H1 (cell line): ENCODE data around the gene VARS2. TPM values are rescaled to one million over a fixed set of nuclear protein-coding genes. Genes with fewer than 3 reads are reported as not detected.

Experiments
- CTCF ChIA-PET: fragments of 300-600 bp; sonication (Branson Sonifier 250); formaldehyde crosslinking; loops from one replicate; lab custom pipeline; 2021; ENCODE audit not compliant: partially characterized antibody; lab: Charles Lee
- POLR2A ChIA-PET: fragments of 300-600 bp; sonication (Branson Sonifier 250); formaldehyde crosslinking; loops from one replicate; lab custom pipeline; 2021; ENCODE audit warnings: inconsistent platforms; ENCODE audit not compliant: partially characterized antibody; lab: Charles Lee
- DNase-seq, 2 experiments: peaks; one replicate each; pipeline versions ENCODE4 v3.0.0 to v3.0.0-alpha.2; 2010 to 2022; ENCODE audit warnings: low spot score in 2 of 2, low read depth in 1 of 2, mixed read lengths in 1 of 2
- FAIRE-seq: peaks from 2 replicates; lab custom pipeline; 2011; peaks lifted over from hg19 to GRCh38; lab: Jason Lieb, UNC
- H2AFZ ChIP-seq: 2 replicates; pipeline ENCODE4 v1.8.1; 2012; ENCODE audit warnings: low read length, inconsistent platforms
- H2AK5ac ChIP-seq: 2 replicates; pipeline ENCODE4 v1.6.1; 2013; ENCODE audit warnings: low read depth, low read length
- H2BK120ac ChIP-seq: replicated peaks from 2 replicates; pipeline ENCODE3; 2013; ENCODE audit warnings: low read depth, low read length, inconsistent platforms
- H2BK12ac ChIP-seq: 2 replicates; pipeline ENCODE4 v1.6.1; 2013; ENCODE audit warnings: low read depth, low read length
- H2BK15ac ChIP-seq: 2 replicates; pipeline ENCODE4 v1.6.1; 2013; ENCODE audit warnings: low read length
- H2BK20ac ChIP-seq: 2 replicates; pipeline ENCODE4 v1.6.1; 2013; ENCODE audit warnings: low read length
- H2BK5ac ChIP-seq: 2 replicates; pipeline ENCODE4 v1.6.1; 2013; ENCODE audit warnings: low read depth, low read length
- H3K14ac ChIP-seq: 2 replicates; pipeline ENCODE4 v1.6.1; 2013; ENCODE audit warnings: inconsistent platforms; ENCODE audit not compliant: insufficient read length
- H3K18ac ChIP-seq: 2 replicates; pipeline ENCODE4 v1.6.1; 2013; ENCODE audit warnings: low read length; ENCODE audit errors: extremely low read depth
- H3K23ac ChIP-seq: 2 replicates; pipeline ENCODE4 v1.6.1; 2013; ENCODE audit warnings: inconsistent platforms; ENCODE audit not compliant: insufficient read length
- H3K23me2 ChIP-seq: 2 replicates; pipeline ENCODE4 v1.6.1; 2013; ENCODE audit warnings: low read depth, low read length
- H3K27ac ChIP-seq: 2 replicates; pipeline ENCODE4 v1.6.1; 2011; ENCODE audit warnings: low read depth, low read length, inconsistent platforms
- H3K27me3 ChIP-seq, 4 experiments: replicated peaks in 1 of 4; 1 replicate in 1 of 4; 2 replicates in 3 of 4; pipeline versions ENCODE4 v1.6.1 to v1.8.1; 2011 to 2013; ENCODE audit warnings: low read length in 3 of 4, mild to moderate bottlenecking in 3 of 4, inconsistent platforms in 2 of 4, mixed read lengths in 2 of 4, moderate library complexity in 1 of 4; ENCODE audit not compliant: control insufficient read depth in 3 of 4, insufficient read depth in 3 of 4; ENCODE audit errors: extremely low read depth in 1 of 4
- H3K36me3 ChIP-seq, 4 experiments: 2 replicates each; pipeline versions ENCODE4 v1.6.1 to v1.8.1; 2011 to 2013; ENCODE audit warnings: mild to moderate bottlenecking in 4 of 4, low read length in 3 of 4, moderate library complexity in 2 of 4, control low read depth in 1 of 4, inconsistent platforms in 1 of 4; ENCODE audit not compliant: insufficient read depth in 4 of 4, control insufficient read depth in 2 of 4
- H3K4ac ChIP-seq: replicated peaks from 2 replicates; pipeline ENCODE3; 2013; ENCODE audit warnings: low read length, low read depth, mixed read lengths, inconsistent platforms; ENCODE audit not compliant: insufficient read length
- H3K4me1 ChIP-seq, 4 experiments: replicated peaks in 1 of 4; 1 replicate in 1 of 4; 2 replicates in 3 of 4; pipeline versions ENCODE4 v1.6.1 to v1.8.1; 2011 to 2013; ENCODE audit warnings: low read length in 3 of 4, inconsistent platforms in 2 of 4, mixed read lengths in 1 of 4; ENCODE audit not compliant: insufficient read depth in 4 of 4, control insufficient read depth in 3 of 4
- H3K4me2 ChIP-seq, 2 experiments: 2 replicates each; pipeline versions ENCODE4 v1.6.1 to v1.8.1; 2011 to 2013; ENCODE audit warnings: low read depth in 2 of 2, low read length in 2 of 2, control low read depth in 1 of 2, inconsistent platforms in 1 of 2, mild to moderate bottlenecking in 1 of 2; ENCODE audit not compliant: insufficient read depth in 1 of 2
- H3K4me3 ChIP-seq, 4 experiments: fragments of 200-600, 300-600 bp in 1 of 4; sonication (generic), shearing (Covaris generic), sonication (Bioruptor Twin) in 1 of 4; 2 replicates each; pipeline versions ENCODE4 v1.5.1 to v1.8.1; 2011 to 2016; ENCODE audit warnings: low read length in 4 of 4, low read depth in 3 of 4, control low read depth in 2 of 4, inconsistent platforms in 2 of 4, mild to moderate bottlenecking in 2 of 4, mixed read lengths in 1 of 4, moderate library complexity in 1 of 4; ENCODE audit not compliant: insufficient read depth in 2 of 4; ENCODE audit errors: extremely low read depth in 1 of 4
- H3K56ac ChIP-seq: replicated peaks from 2 replicates; pipeline ENCODE3; 2013; ENCODE audit warnings: low read depth, mild to moderate bottlenecking, mixed read lengths, low read length, inconsistent platforms; ENCODE audit not compliant: insufficient read length
- H3K79me1 ChIP-seq: 2 replicates; pipeline ENCODE4 v1.6.1; 2013; ENCODE audit warnings: low read depth, low read length, control low read depth
- H3K79me2 ChIP-seq, 2 experiments: 2 replicates each; pipeline versions ENCODE4 v1.6.1 to v1.8.1; 2012 to 2013; ENCODE audit warnings: low read length in 2 of 2, mild to moderate bottlenecking in 2 of 2, inconsistent platforms in 1 of 2; ENCODE audit not compliant: insufficient read depth in 2 of 2, control insufficient read depth in 1 of 2
- H3K9ac ChIP-seq, 4 experiments: replicated peaks in 1 of 4; 1 replicate in 1 of 4; 2 replicates in 3 of 4; pipeline versions ENCODE4 v1.6.1 to v1.8.1; 2011 to 2013; ENCODE audit warnings: low read depth in 3 of 4, low read length in 3 of 4, control low read depth in 2 of 4, mild to moderate bottlenecking in 2 of 4, moderate library complexity in 2 of 4, inconsistent platforms in 1 of 4; ENCODE audit errors: extremely low read depth in 1 of 4
- H3K9me3 ChIP-seq, 2 experiments: 2 replicates each; pipeline versions ENCODE4 v1.6.1 to v1.8.1; 2012 to 2013; ENCODE audit warnings: mild to moderate bottlenecking in 2 of 2, moderate library complexity in 2 of 2, control low read depth in 1 of 2, inconsistent platforms in 1 of 2, low read depth in 1 of 2, low read length in 1 of 2, mixed read lengths in 1 of 2; ENCODE audit not compliant: insufficient read depth in 2 of 2
- H4K20me1 ChIP-seq, 2 experiments: replicated peaks in 1 of 2; 2 replicates each; pipeline versions ENCODE3 to v1.8.1; 2011 to 2013; ENCODE audit warnings: inconsistent platforms in 2 of 2, low read length in 2 of 2, mild to moderate bottlenecking in 1 of 2; ENCODE audit not compliant: insufficient read depth in 2 of 2, control insufficient read depth in 1 of 2
- H4K5ac ChIP-seq: 2 replicates; pipeline ENCODE4 v1.6.1; 2013; ENCODE audit warnings: low read length, low read depth, mixed read lengths, inconsistent platforms; ENCODE audit not compliant: insufficient read length
- H4K8ac ChIP-seq: 2 replicates; pipeline ENCODE4 v1.8.0; 2013; ENCODE audit warnings: mild to moderate bottlenecking, moderate library complexity, low read length, inconsistent platforms; ENCODE audit not compliant: insufficient read depth; ENCODE audit errors: extremely low read depth
- H4K91ac ChIP-seq: replicated peaks from 2 replicates; pipeline ENCODE3; 2013; ENCODE audit warnings: low read length, mixed read lengths, inconsistent platforms; ENCODE audit not compliant: insufficient read length
- CHD1 ChIP-seq: IDR thresholded peaks from 2 replicates; pipeline ENCODE4 v1.6.1; 2012; ENCODE audit warnings: low read depth, low read length, improper control_type of control experiment
- CREB1 ChIP-seq: IDR thresholded peaks from 2 replicates; pipeline ENCODE4 v1.6.1; 2012; ENCODE audit warnings: inconsistent platforms
- EP300 ChIP-seq, 2 experiments: IDR thresholded peaks; 1 replicate in 1 of 2; 2 replicates in 1 of 2; pipeline ENCODE4 v1.6.1; 2011 to 2012; ENCODE audit warnings: low read depth in 2 of 2, low read length in 2 of 2, mild to moderate bottlenecking in 2 of 2, borderline replicate concordance in 1 of 2, inconsistent platforms in 1 of 2, moderate library complexity in 1 of 2
- RAD21 ChIP-seq, 2 experiments: IDR thresholded peaks in 1 of 2; conservative IDR thresholded peaks in 1 of 2; 2 replicates each; pipeline ENCODE4 v1.6.1; 2011; ENCODE audit warnings: low read depth in 2 of 2, low read length in 2 of 2, improper control_type of control experiment in 1 of 2, inconsistent platforms in 1 of 2, mild to moderate bottlenecking in 1 of 2, moderate library complexity in 1 of 2
- SAP30 ChIP-seq: fragments of 300-600 bp; sonication (generic); IDR thresholded peaks from 2 replicates; pipeline ENCODE4 v1.7.1; 2012; ENCODE audit warnings: low read length, moderate library complexity, mild to moderate bottlenecking, inconsistent platforms; ENCODE audit not compliant: insufficient read depth, insufficient replicate concordance
- WGBS, 2 experiments: shearing (Covaris generic) in 1 of 2; methylation state at CpG; one replicate each; pipeline versions ENCODE4 v1.1.6 to v1.1.7; 2013 to 2015; ENCODE audit warnings: low lambda C conversion rate in 2 of 2, mixed read lengths in 2 of 2, inconsistent platforms in 1 of 2, low coverage in 1 of 2, missing lambda C conversion rate in 1 of 2; ENCODE audit not compliant: insufficient replicate concordance in 2 of 2, insufficient coverage in 1 of 2, insufficient read length in 1 of 2; ENCODE audit errors: extremely low coverage in 1 of 2, missing lambda C conversion rate in 1 of 2; 5-methylcytosine and 5-hydroxymethylcytosine counted together
- polyA plus RNA-seq, 7 experiments: library from polyadenylated mRNA; depleted of rRNA in 3 of 7; stranded (reverse) in 5 of 7; unstranded in 2 of 7; fragments of >200 nt in 5 of 7; fragments of 200-250 nt in 2 of 7; gene quantifications; 1 replicate in 5 of 7; 2 replicates in 1 of 7; 4 replicates in 1 of 7; pipeline versions ENCODE4 v1.2.1 to v1.2.3, GENCODE V29; 2011 to 2013; ENCODE audit warnings: missing spikeins in 2 of 7, mixed read lengths in 2 of 7
- total RNA-seq: library from RNA; stranded (reverse); fragmentation: NEBNext Ultra II Directional; extraction: Animal tissue kit (Norgen Biotek cat#: 25700); gene quantifications from 2 replicates; pipeline ENCODE4 v1.2.1, GENCODE V29; 2021

VARS2 gene
- total and polyA plus RNA-seq, 2 of the 8 experiments (the other 6 are each of a cell fraction or from before 2014, with no cell fraction given), result 26.8 to 47.7 TPM

- Histone ChIP-seq H2AFZ (no peak overlapping the region), H3K14ac (no peak overlapping the region), H4K8ac (no peak overlapping the region; the same call in 1 of the 2 replicates), H2BK15ac (no peak overlapping the region), H3K4me1 (peaks cover 3 to 8% (median 5%) of the 10 kb centered on the region in 4 experiments), H4K91ac (no peak overlapping the region), H2BK5ac (no peak overlapping the region), H3K23ac (no peak overlapping the region), H4K5ac (no peak overlapping the region), H3K18ac (no peak overlapping the region), H2BK120ac (no peak overlapping the region), H3K4me3 (no peak overlapping the region), H3K27me3 (no peaks in the 10 kb centered on the region; a peak in 1 of 7 replicates), H3K79me1 (no peaks in the 10 kb centered on the region), H4K20me1 (no peaks in the 10 kb centered on the region), H3K27ac (no peak overlapping the region), H3K23me2 (0 out of 2 replicates have a peak, but pooled peaks cover 2% of the 10 kb centered on the region), H3K9ac (no peak overlapping the region), H3K9me3 (no peaks in the 10 kb centered on the region), H3K56ac (no peak overlapping the region), H2AK5ac (no peak overlapping the region), H3K4me2 (no peak overlapping the region), H2BK12ac (no peak overlapping the region), H3K4ac (no peak overlapping the region), H2BK20ac (no peak overlapping the region), H3K36me3 (no peaks in the 10 kb centered on the region), H3K79me2 (no peaks in the 10 kb centered on the region)
- TF ChIP-seq RAD21 (IDR thresholded peaks at IDR 0.05 in 1 of 2, conservative IDR thresholded peaks at IDR 0.05 in 1 of 2; ENCODE audit: low read depth in 2 of 2, low read length in 2 of 2), result no peak
- TF ChIP-seq SAP30, result no peak
- no peak for TF ChIP-seq CHD1
- TF ChIP-seq CREB1, result no peak
- no peak for TF ChIP-seq EP300 (IDR thresholded peaks at IDR 0.05; ENCODE audit: borderline replicate concordance in 1 of 2, low read depth in 2 of 2, low read length in 2 of 2)
- DNase-seq (no peak), FAIRE-seq (no peak)
- WGBS, 2 experiments, result 85% methylated on average over 6 of the region's 6 CpGs; no CpG with 5 or more reads in 1 of the 2 experiments
- POLR2A ChIA-PET, result no interaction called here
- CTCF ChIA-PET, result interaction anchor here (0.9 to 6.5 kb wide), 5 partner anchors 11 to 147 kb away, joined by 3 to 52 read pairs (median 4); partner anchors contain the start of gene VARS2
Measured at GRCh38 chr6:30937265-30937664, 23.2 kb downstream of the VARS2 start.
